ENCODE measurements around the gene SLC15A3. TPM values are rescaled to one million over a fixed set of nuclear protein-coding genes. Genes with fewer than 3 reads are reported as not detected.

Gene SLC15A3
- total RNA-seq, 1 experiment from 2014 or later, result 10.2 TPM

DNA sequence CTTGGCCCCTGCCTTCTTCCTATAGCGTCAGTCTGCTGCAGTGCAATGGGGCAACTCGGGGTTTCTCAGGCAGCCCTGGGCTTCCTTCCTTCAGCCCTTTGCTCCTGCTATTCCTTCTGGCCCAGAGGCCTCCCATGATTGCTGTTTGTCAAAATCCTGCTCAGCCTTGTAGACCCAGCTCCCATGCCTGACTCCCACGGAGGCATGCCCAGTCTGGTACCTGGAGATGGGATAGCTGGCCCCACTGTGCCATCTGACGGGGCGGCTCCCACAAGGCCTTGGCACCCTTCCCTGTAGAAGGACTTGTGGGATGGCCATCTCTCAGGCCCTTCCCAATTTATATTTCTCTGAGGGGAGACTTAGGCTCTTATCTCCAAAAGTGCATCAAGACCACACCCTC lies 18.9 kb upstream of the SLC15A3 start:
- peaks cover 6% of the 10 kb centered on the region for H3K36me3 Mint-ChIP-seq
- DNase-seq (ENCODE audit: low spot score) (no peak), ATAC-seq (no peak)
- H3K9me3 Mint-ChIP-seq, result peaks cover 18% of the 10 kb centered on the region
- H3K4me3 Mint-ChIP-seq, result no peak overlapping the region
- ChIA-PET POLR2A (no interaction called here), CTCF (interaction anchor here (0.6 to 1.8 kb wide), 28 partner anchors 12 to 1090 kb away, joined by 3 to 10 read pairs (median 4); partner anchors contain the start of gene TMEM109)
- H3K27me3 Mint-ChIP-seq (ENCODE audit: low read depth), result peaks cover 11% of the 10 kb centered on the region
- TF ChIP-seq NR3C1 (CRISPR knock-in tag; conservative IDR thresholded peaks at IDR 0.05; ENCODE audit: low read depth) (no peak), ZNF263 (CRISPR knock-in tag; IDR thresholded peaks at IDR 0.05; ENCODE audit: low read depth) (no peak), E2F1 (CRISPR knock-in tag; IDR thresholded peaks at IDR 0.05) (no peak), RORB (CRISPR knock-in tag; IDR thresholded peaks at IDR 0.05) (no peak), EMX1 (CRISPR knock-in tag; IDR thresholded peaks at IDR 0.05) (no peak), GABPB1 (CRISPR knock-in tag; IDR thresholded peaks at IDR 0.05) (no peak), ZSCAN18 (CRISPR knock-in tag; IDR thresholded peaks at IDR 0.05) (no peak), MXD4 (CRISPR knock-in tag; IDR thresholded peaks at IDR 0.05; ENCODE audit: borderline replicate concordance) (no peak), AR (CRISPR knock-in tag; IDR thresholded peaks at IDR 0.05) (no peak), ZNF423 (CRISPR knock-in tag; IDR thresholded peaks at IDR 0.05) (no peak), ZBTB21 (CRISPR knock-in tag; IDR thresholded peaks at IDR 0.05; ENCODE audit: borderline replicate concordance) (no peak), ZNF138 (CRISPR knock-in tag; conservative IDR thresholded peaks at IDR 0.05) (no peak), PRRX2 (CRISPR knock-in tag; IDR thresholded peaks at IDR 0.05) (no peak), SMAD3 (CRISPR knock-in tag; IDR thresholded peaks at IDR 0.05; ENCODE audit: borderline replicate concordance) (no peak), FOXK1 (CRISPR knock-in tag; IDR thresholded peaks at IDR 0.05) (no peak), ZNF512 (CRISPR knock-in tag; IDR thresholded peaks at IDR 0.05; ENCODE audit: borderline replicate concordance) (no peak)
- TF ChIP-seq, protein P1, sequence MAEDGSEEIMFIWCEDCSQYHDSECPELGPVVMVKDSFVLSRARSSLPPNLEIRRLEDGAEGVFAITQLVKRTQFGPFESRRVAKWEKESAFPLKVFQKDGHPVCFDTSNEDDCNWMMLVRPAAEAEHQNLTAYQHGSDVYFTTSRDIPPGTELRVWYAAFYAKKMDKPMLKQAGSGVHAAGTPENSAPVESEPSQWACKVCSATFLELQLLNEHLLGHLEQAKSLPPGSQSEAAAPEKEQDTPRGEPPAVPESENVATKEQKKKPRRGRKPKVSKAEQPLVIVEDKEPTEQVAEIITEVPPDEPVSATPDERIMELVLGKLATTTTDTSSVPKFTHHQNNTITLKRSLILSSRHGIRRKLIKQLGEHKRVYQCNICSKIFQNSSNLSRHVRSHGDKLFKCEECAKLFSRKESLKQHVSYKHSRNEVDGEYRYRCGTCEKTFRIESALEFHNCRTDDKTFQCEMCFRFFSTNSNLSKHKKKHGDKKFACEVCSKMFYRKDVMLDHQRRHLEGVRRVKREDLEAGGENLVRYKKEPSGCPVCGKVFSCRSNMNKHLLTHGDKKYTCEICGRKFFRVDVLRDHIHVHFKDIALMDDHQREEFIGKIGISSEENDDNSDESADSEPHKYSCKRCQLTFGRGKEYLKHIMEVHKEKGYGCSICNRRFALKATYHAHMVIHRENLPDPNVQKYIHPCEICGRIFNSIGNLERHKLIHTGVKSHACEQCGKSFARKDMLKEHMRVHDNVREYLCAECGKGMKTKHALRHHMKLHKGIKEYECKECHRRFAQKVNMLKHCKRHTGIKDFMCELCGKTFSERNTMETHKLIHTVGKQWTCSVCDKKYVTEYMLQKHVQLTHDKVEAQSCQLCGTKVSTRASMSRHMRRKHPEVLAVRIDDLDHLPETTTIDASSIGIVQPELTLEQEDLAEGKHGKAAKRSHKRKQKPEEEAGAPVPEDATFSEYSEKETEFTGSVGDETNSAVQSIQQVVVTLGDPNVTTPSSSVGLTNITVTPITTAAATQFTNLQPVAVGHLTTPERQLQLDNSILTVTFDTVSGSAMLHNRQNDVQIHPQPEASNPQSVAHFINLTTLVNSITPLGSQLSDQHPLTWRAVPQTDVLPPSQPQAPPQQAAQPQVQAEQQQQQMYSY (CRISPR knock-in tag; IDR thresholded peaks at IDR 0.05), result no peak
- TF ChIP-seq, protein P2, sequence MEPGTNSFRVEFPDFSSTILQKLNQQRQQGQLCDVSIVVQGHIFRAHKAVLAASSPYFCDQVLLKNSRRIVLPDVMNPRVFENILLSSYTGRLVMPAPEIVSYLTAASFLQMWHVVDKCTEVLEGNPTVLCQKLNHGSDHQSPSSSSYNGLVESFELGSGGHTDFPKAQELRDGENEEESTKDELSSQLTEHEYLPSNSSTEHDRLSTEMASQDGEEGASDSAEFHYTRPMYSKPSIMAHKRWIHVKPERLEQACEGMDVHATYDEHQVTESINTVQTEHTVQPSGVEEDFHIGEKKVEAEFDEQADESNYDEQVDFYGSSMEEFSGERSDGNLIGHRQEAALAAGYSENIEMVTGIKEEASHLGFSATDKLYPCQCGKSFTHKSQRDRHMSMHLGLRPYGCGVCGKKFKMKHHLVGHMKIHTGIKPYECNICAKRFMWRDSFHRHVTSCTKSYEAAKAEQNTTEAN (CRISPR knock-in tag; IDR thresholded peaks at IDR 0.05), result no peak
- H3K4me1 Mint-ChIP-seq, result no peaks in the 10 kb centered on the region
- H3K27ac Mint-ChIP-seq, result no peak overlapping the region
